ENCODE results near the gene SEC14L3. TPM values are rescaled to one million over a fixed set of nuclear protein-coding genes. Genes with fewer than 3 reads are reported as not detected.

Gene SEC14L3
- total RNA-seq, 4 donors from 2014 or later = not detected

DNA sequence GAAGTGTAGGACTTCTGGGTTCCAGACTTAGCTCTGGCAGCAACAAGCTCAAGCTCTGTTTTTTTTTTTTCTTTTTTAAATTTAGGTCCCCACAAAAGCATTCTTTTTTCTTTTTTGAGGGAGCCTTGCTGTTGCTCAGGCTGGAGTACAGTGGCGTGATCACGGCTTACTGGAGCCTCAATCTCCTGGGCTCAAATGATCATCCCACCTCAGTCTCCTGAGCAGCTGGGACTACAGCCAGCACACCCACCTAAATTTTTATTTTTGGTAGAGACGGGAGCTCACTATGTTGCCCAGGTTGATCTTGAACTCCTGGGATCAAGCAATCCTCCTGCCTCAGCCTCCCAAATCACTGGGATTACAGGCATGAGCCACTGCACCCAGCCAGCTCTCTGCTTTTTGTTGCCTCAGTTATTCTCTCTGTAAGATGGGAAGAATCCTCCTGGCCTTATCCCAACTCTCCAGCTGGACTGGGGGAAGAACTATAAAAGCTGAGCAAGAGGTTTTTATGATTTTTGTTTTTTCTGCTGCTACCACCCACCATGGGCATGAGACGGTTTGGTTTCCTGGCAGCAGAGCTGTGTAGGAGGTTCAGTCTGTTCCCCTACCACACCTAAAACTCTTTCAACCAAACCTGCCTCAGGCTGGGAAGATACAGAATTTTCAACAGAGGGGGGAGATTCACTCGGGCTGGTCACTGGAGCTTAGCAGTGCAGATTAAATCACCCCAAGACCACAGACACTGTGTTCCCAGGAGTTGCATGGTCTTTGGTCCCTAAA is 57.9 kb downstream of the SEC14L3 start:
- TF ChIP-seq, protein P1, sequence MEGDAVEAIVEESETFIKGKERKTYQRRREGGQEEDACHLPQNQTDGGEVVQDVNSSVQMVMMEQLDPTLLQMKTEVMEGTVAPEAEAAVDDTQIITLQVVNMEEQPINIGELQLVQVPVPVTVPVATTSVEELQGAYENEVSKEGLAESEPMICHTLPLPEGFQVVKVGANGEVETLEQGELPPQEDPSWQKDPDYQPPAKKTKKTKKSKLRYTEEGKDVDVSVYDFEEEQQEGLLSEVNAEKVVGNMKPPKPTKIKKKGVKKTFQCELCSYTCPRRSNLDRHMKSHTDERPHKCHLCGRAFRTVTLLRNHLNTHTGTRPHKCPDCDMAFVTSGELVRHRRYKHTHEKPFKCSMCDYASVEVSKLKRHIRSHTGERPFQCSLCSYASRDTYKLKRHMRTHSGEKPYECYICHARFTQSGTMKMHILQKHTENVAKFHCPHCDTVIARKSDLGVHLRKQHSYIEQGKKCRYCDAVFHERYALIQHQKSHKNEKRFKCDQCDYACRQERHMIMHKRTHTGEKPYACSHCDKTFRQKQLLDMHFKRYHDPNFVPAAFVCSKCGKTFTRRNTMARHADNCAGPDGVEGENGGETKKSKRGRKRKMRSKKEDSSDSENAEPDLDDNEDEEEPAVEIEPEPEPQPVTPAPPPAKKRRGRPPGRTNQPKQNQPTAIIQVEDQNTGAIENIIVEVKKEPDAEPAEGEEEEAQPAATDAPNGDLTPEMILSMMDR (IDR thresholded peaks at IDR 0.05; ENCODE audit: low read depth) = no peak

DNA sequence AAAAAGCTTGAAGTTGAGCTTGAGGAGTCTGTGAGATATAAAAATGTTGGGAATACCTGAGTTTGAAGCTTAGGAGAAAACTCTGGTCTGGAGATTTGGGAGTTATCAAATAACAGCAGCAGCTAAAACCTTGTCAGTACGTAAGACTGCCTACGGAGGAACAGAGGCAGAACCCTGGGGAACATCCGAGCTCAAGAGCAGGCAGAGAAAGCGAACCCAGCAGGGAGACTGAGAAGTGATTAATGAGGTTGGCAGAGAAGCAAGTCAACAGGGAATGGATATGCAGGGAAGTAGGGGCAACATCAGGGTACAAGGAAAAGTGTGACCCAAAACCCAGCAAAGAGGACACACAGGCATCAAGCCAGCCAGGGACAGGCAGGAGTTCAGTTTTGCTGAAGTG is 58.8 kb downstream of the SEC14L3 start:
- TF ChIP-seq, protein P1 (IDR thresholded peaks at IDR 0.05; ENCODE audit: low read depth) = no peak

DNA sequence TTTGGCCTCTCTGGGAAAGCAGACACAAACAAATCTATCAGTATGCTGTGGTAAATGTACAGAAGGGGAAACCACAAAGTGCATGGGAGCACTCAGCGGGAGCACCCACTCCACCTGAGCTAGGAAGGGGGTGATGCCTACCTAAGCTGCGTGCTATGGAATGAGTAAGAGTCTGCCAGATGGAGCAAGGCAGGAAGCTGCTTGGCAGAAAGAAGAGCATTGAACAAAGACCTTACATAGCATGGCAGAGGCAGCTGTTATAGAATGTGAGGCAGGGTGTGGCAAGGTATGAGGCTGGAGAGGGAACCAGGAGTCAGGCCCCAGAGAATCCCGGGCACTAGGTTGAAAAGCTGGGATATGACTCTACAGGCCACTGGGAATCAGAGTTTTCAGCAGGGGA is 60.0 kb downstream of the SEC14L3 start:
- TF ChIP-seq, protein P1 (IDR thresholded peaks at IDR 0.05; ENCODE audit: low read depth) = no peak

Small RNA genes within 50 kb of the gene (small RNA-seq; reads per million reads assigned to genes)
- gene AC004832.3 = not detected
- not detected for gene RNU6-564P

Other genes with a start within 250 kb of the SEC14L3 start
- under 1 TPM in 2 of 4 donors, not detected in 2; 0.82 to 0.88 TPM for gene LIF, start 225.3 kb downstream of the SEC14L3 start, total RNA-seq
- 1 to 10 TPM in 2 of 4 donors, under 1 TPM in 2; 0.82 to 7.3 (median 1.0) TPM for gene OSM, start 205.2 kb downstream of the SEC14L3 start, total RNA-seq
- 10 to 100 TPM in 2 of 4 donors, 1 to 10 TPM in 2; 8.5 to 26.9 (median 12.8) TPM for gene CASTOR1, start 182.5 kb downstream of the SEC14L3 start, total RNA-seq
- 10 to 100 TPM; 13.9 to 43.1 (median 22.9) TPM for gene TBC1D10A, start 145.1 kb downstream of the SEC14L3 start, total RNA-seq
- gene SF3A1, start 115.1 kb downstream of the SEC14L3 start, total RNA-seq = 10 to 100 TPM; 51.8 to 81.0 (median 67.4) TPM
- gene CCDC157, start 115.0 kb downstream of the SEC14L3 start, total RNA-seq = 1 to 10 TPM; 1.0 to 4.7 (median 2.5) TPM
- gene RNF215, start 84.6 kb downstream of the SEC14L3 start, total RNA-seq = 10 to 100 TPM in 1 of 4 donors, 1 to 10 TPM in 3; 2.1 to 13.8 (median 9.0) TPM
- gene SEC14L2, start 75.0 kb downstream of the SEC14L3 start, total RNA-seq = 1 to 10 TPM in 3 of 4 donors, under 1 TPM in 1; 0.38 to 4.4 (median 3.0) TPM
- gene MTFP1, start 46.2 kb downstream of the SEC14L3 start, total RNA-seq = 10 to 100 TPM in 1 of 4 donors, 1 to 10 TPM in 3; 5.1 to 15.3 (median 8.1) TPM
- not detected for gene SEC14L4, start 33.7 kb upstream of the SEC14L3 start, total RNA-seq
- under 1 TPM in 1 of 4 donors, not detected in 3; 0.16 TPM for gene SEC14L6, start 74.7 kb upstream of the SEC14L3 start, total RNA-seq
- 1 to 10 TPM in 1 of 4 donors, under 1 TPM in 1, not detected in 2; 0.66 to 1.0 TPM for gene GAL3ST1, start 102.6 kb upstream of the SEC14L3 start, total RNA-seq
- gene PES1, start 119.9 kb upstream of the SEC14L3 start, total RNA-seq = 10 to 100 TPM; 26.0 to 69.5 (median 36.4) TPM
- gene TCN2, start 135.2 kb upstream of the SEC14L3 start, total RNA-seq = 100 to 1,000 TPM in 1 of 4 donors, 10 to 100 TPM in 3; 50.9 to 142 (median 59.0) TPM
- 1 to 10 TPM; 2.4 to 5.4 (median 3.2) TPM for gene SLC35E4, start 163.8 kb upstream of the SEC14L3 start, total RNA-seq
- gene DUSP18, start 195.9 kb upstream of the SEC14L3 start, total RNA-seq = 10 to 100 TPM in 1 of 4 donors, 1 to 10 TPM in 3; 3.8 to 13.1 (median 7.6) TPM
- gene OSBP2, start 222.9 kb upstream of the SEC14L3 start, total RNA-seq = 1 to 10 TPM in 1 of 4 donors, under 1 TPM in 3; 0.49 to 8.2 (median 0.72) TPM